ENCODE results near the gene TDG.
"Not testable (repeated sequence)": the region's sequence is repeated elsewhere in the genome, so short reads cannot be mapped to it uniquely, and the experiment has no call there.

The TDG gene

GRCh38 chr12:103960616-103961227 lies 5.0 kb upstream of the TDG start:
- no peak for DNase-seq (ENCODE audit: low spot score)

DNA sequence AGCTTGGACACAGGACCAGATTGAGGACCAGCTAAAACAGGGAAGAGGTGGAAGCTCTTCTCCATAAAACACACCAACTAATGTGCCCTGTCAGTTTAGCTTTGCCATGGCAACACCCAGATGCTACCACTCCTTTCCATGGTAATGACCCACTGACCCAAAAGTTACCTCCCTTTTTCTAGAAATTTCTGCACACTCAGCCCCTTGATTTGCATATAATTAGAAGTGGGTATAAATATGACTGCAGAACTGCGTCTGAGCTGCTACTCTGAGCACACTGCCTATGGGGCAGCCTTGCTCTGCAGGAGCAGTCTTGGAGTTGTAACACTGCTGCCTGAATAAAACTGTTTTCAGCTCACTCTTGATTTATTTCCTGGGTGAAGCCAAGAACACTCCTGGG lies 3.2 kb upstream of the TDG start:
- no peak for DNase-seq (ENCODE audit: low spot score)

- DNase-seq (ENCODE audit: low spot score) = no peak
Measured at GRCh38 chr12:103964805-103965204, 867 bp upstream of the TDG start.

DNA sequence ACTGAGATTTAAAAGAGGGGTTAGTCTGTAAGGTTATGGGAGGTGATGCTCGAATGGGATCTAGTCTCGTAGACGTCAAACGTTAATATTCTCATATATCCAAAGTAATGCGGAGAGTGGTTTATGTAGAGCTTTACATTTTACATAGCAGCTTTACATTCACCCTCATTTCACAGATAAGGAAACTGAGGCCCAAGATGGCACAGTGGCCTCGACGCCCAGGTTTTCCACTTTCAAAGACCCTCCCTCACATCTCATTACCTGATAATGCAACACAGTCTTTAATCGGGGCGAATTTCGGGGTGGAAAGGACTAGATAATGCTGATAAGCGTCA lies 450 bp upstream of the TDG start:
- no peak for DNase-seq (ENCODE audit: low spot score)

DNA sequence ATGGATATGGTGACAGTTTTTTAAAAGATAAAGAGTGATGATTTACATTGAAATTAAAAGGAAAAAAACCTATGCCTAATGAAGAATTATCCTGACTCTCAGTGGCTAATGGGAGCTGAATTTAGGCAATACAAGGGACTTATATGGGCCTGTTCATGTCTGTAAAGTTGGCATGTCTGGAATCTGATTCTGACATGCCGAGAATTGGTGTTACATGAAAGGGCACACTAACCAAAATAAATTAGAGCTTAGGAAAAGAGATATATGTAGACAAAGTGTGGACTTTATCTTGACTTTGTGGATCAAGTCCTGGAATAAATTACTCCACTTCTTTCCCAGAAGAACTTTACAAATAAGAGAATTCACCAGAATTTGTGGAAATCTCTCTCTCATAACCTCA lies 1.1 kb downstream of the TDG start:
- no peak for DNase-seq (ENCODE audit: low spot score)

GRCh38 chr12:103969391-103969790 lies 3.7 kb downstream of the TDG start:
- no peak for DNase-seq (ENCODE audit: low spot score)

GRCh38 chr12:103973909-103974308 lies 8.2 kb downstream of the TDG start:
- no peak for DNase-seq (ENCODE audit: low spot score)

GRCh38 chr12:103975368-103975767 lies 9.7 kb downstream of the TDG start:
- no peak for DNase-seq (ENCODE audit: low spot score)

DNA sequence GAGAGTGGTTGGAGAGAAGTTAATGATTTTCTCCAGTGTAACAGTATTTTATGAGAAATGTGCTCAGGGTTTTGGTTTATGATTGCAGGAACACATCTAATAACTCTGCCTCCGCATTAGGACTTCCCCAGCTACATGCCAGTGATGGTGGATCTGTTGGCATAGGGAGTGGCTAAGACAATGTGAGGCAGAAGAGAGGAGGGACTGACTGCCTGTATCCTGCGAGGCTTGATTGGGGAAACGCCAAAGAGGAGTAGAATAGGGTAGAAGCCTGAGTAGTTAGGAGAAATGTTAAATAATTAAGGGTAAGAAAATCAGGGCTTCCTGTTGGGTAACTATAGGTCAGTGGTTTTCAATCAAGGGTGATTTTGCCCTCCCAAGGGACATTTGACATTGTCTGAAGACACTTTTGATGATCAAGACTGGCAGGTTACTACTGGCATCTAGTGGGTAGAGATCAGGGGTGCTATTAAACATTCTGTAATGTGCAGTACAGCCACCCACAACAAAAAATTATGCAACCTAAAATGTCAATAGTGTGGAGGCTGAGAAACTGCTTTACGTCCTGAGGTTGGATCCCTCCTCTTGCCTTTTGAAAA lies 12.8 kb downstream of the TDG start:
- no peak for DNase-seq (ENCODE audit: low spot score)

DNA sequence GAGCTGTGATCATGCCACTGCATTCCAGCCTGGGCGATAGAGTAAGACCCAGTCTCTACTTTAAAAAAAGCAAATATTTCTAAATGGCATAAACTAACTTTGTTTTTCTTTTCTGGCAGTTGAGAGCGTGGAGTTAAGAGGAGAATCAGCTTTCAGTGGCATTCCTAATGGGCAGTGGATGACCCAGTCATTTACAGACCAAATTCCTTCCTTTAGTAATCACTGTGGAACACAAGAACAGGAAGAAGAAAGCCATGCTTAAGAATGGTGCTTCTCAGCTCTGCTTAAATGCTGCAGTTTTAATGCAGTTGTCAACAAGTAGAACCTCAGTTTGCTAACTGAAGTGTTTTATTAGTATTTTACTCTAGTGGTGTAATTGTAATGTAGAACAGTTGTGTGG lies 21.2 kb downstream of the TDG start:
- DNase-seq (ENCODE audit: low spot score) = no peak

- DNase-seq (ENCODE audit: low spot score) = no peak
Measured at GRCh38 chr12:103994235-103994634, 28.6 kb downstream of the TDG start.

DNA sequence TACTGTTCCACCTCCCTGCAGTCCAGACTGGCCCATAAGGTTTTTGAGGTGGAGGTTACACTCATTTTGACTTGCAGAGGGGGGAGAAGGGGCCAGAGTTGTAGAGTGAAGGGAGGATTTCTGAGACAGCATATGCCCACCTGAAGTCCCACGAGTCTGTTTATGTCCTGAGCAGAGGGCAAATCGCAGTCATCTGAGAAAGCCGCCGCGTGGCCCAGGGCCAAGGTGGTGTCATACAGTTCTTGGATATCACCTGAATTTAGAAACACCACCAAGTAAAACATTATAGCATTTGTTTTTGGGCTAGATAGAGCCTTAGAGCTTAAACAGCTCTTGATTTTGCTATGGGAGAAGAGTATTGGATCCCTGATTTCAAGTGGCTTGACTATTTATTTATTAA lies 30.9 kb downstream of the TDG start:
- DNase-seq (ENCODE audit: low spot score) = no peak

DNA sequence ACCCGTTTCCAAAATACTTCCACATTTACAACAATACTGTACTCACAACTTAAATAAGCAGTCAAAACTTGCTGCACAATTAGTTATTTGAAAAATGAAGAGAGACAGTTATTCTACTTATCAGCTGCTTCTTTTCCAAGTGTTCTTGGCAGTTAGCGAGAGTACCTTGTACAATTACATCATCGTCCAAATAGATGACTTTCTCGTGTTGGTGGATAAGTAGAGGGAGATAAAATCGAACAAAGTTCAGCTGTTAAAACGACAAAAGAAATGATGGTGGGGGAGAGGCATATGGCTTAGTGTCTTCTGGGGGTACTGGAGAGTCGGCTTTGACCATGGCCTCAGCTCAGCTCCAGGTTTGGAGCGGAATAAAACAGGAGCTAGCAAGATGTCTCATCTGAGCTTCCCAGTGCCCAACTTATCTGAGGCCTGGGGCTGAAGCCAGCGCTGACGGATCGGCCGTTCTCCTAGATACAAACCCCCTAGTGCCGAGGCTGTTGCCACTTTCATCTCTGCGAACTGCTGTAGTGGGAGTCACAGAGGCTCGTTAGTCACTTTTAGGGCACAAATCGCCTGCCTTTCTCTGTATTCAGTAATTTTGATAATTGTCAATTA lies 31.7 kb downstream of the TDG start:
- DNase-seq (ENCODE audit: low spot score) = no peak

- no peak for DNase-seq (ENCODE audit: low spot score)
Measured at GRCh38 chr12:103998976-103999375, 33.3 kb downstream of the TDG start.

- no peak for DNase-seq (ENCODE audit: low spot score)
Measured at GRCh38 chr12:104000807-104001434, 35.2 kb downstream of the TDG start.

DNA sequence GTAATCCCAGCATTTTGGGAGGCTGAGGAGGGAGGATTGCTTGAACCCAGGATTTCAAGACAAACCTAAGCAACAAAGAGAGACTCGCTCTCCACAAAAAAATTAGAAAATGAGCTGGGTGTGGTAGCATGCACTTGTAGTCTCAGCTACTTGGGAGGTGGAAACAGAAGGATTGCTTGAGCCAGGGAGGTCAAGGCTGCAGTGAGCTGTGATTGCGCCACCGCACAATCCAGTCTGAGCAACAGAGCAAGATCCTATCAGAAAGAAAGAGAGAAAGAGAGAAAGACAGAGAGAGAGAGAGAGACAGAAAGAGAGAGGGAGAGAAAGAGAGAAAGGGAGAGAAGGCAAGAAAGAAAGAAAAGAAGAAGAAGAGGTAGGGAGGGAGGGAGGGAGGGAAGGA lies 37.0 kb downstream of the TDG start:
- no peak for DNase-seq (ENCODE audit: low spot score)

DNA sequence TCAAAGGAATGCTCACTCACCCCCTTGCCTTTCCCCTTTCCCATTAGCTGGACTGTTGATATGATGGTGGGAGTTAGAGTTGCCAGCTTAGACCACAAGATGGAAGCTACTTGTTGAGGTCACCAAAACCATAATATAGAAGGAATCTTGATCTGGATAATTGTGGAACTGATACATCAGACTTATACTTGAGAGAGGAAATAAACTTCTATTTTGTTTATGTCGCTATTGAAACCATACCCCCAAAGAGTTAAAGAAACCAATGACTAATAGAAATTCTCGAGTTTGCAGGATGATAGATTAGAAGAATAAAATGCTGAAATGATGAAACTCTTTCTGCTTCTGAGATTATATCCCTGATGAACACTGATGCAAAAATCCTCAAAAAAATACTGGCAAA lies 37.9 kb downstream of the TDG start:
- no peak for DNase-seq (ENCODE audit: low spot score)

GRCh38 chr12:104006929-104007328 lies 41.3 kb downstream of the TDG start:
- DNase-seq (ENCODE audit: low spot score) = no peak

- no peak for DNase-seq (ENCODE audit: low spot score)
Measured at GRCh38 chr12:104010121-104010520, 44.4 kb downstream of the TDG start.

DNA sequence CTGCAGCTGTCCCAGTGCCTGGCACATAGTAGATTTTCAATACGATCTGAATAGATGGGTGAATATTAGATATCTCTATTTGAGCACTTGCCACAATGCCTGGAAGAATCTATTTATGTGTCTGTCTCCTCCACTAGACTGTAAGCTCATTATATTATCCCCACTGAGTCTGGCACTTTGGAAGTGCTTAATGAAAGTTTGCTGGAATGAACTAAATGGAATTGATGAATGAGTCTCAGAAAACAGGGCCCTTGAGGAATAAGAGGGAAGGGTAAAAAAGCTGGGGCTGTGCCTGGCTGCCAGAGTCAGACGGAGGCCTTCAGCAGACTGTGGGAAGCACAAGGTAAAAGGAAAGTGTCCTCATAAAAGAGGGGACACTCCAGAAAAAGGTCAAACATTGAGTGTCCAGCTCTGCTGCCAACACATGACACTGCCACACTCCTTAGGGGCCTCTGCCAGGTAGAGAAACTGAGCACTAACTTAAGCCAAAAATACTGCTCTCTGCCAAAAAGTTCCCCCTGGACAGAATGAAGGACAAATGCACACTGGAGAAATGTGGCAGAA lies 45.0 kb downstream of the TDG start:
- no peak for DNase-seq (ENCODE audit: low spot score)

GRCh38 chr12:104011253-104011652 lies 45.6 kb downstream of the TDG start:
- peak; percentile 65 for DNase-seq (ENCODE audit: low spot score)

DNA sequence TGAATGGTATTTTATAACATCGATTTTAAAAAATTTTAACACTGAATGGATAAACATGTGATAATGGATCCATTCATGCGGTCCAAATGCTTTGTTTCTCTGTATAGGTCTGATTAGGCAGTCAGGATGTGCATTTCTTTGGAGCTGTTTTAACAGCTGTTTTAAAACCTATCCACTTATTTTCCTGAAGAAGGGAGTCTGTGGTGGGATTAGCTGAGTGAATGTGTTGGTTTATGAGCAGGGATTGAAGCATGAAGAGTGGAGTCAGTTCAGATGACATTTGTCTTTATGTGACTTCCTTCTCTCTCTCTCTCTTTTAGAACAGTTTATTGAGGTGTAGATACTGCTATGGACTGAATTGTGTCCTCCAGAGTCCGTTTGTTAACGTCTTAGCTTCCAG lies 46.7 kb downstream of the TDG start:
- DNase-seq (ENCODE audit: low spot score) = no peak

DNA sequence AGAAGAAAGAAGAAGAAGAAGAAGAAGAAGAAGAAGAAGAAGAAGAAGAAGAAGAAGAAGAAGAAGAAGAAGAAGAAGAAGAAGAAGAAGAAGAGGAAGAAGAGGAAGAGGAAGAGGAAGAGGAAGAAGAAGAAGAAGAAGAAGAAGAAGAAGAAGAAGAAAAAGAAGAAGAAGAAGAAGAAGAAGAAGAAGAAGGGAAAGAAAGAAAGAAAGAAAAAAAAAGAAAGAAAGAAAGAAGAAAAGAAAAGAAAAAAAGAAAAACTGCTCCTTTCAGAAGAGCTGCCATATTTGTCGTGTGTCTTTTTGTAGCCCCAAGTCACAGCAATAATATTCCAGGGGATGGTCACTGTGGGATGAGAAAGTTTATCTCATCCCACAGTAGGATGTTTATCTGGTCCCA lies 56.2 kb downstream of the TDG start:
- DNase-seq (ENCODE audit: low spot score) = not testable (repeated sequence)

All from RKO (cell line).